Activated gamma-delta T cell treated with anti-CD3 and anti-CD28 coated beads, Interleukin-2, amount 50 U/mL, for 16 hours (primary cell): Measurements from ENCODE around the gene AHRR.

Experiments used
- DNase-seq: peaks from one replicate; pipeline ENCODE4 v3.0.0-alpha.2; 2020; ENCODE audit warnings: low read depth

The AHRR gene

GRCh38 chr5:430214-430925 lies 108.9 kb downstream of the AHRR start:
- DNase-seq, result no peak

- DNase-seq, result peak; percentile 25
Measured at GRCh38 chr5:431001-431710, 109.6 kb downstream of the AHRR start.

GRCh38 chr5:431711-432050 lies 110.2 kb downstream of the AHRR start:
- no peak for DNase-seq

GRCh38 chr5:432201-432927 lies 110.8 kb downstream of the AHRR start:
- DNase-seq, result no peak

- DNase-seq, result no peak
Measured at GRCh38 chr5:432928-433791, 111.6 kb downstream of the AHRR start.

- DNase-seq, result no peak
Measured at GRCh38 chr5:433836-434235, 112.3 kb downstream of the AHRR start.

GRCh38 chr5:434443-435146 lies 113.1 kb downstream of the AHRR start:
- no peak for DNase-seq

GRCh38 chr5:435156-435790 lies 113.8 kb downstream of the AHRR start:
- no peak for DNase-seq

- DNase-seq, result no peak
Measured at GRCh38 chr5:435961-436640, 114.6 kb downstream of the AHRR start.

- DNase-seq, result no peak
Measured at GRCh38 chr5:436641-436975, 115.1 kb downstream of the AHRR start.

- DNase-seq, result no peak
Measured at GRCh38 chr5:437281-437771, 115.8 kb downstream of the AHRR start.

GRCh38 chr5:438481-438981 lies 117.0 kb downstream of the AHRR start:
- DNase-seq, result no peak

GRCh38 chr5:439181-439580 lies 117.7 kb downstream of the AHRR start:
- no peak for DNase-seq

- DNase-seq, result no peak
Measured at GRCh38 chr5:439636-440035, 118.1 kb downstream of the AHRR start.

- DNase-seq, result no peak
Measured at GRCh38 chr5:440401-441201, 119.1 kb downstream of the AHRR start.

GRCh38 chr5:441996-442334 lies 120.5 kb downstream of the AHRR start:
- DNase-seq, result no peak

GRCh38 chr5:442335-443238 lies 121.1 kb downstream of the AHRR start, which contains the start of gene EXOC3:
EXOC3 (plus strand) TSS chr5:443176; CDS start chr5:446206, 3,030 bp downstream.
- peak; percentile 66 for DNase-seq
